ENCODE results near the gene CPNE1.

DNA sequence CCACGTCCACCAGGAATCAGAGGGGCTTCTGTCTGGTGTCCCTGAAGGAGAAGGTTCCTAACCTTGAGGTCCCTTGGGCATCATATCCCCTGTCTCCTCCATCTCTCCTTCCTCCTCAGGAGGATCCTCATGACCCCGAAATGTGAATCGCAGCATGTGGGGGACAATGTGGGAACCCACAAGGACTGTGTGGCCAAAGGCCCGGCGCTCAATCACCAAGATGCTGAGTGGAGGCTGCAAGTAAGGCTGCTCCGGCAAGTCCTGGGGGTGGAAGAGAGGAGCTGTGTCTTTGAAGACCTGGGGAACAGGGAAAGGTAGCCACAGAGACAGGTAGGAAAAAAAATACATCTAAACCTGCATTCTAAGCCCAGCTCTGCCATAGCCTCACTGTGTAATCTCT lies 85.5 kb downstream of the CPNE1 start:
- TF ChIP-seq, protein P1, sequence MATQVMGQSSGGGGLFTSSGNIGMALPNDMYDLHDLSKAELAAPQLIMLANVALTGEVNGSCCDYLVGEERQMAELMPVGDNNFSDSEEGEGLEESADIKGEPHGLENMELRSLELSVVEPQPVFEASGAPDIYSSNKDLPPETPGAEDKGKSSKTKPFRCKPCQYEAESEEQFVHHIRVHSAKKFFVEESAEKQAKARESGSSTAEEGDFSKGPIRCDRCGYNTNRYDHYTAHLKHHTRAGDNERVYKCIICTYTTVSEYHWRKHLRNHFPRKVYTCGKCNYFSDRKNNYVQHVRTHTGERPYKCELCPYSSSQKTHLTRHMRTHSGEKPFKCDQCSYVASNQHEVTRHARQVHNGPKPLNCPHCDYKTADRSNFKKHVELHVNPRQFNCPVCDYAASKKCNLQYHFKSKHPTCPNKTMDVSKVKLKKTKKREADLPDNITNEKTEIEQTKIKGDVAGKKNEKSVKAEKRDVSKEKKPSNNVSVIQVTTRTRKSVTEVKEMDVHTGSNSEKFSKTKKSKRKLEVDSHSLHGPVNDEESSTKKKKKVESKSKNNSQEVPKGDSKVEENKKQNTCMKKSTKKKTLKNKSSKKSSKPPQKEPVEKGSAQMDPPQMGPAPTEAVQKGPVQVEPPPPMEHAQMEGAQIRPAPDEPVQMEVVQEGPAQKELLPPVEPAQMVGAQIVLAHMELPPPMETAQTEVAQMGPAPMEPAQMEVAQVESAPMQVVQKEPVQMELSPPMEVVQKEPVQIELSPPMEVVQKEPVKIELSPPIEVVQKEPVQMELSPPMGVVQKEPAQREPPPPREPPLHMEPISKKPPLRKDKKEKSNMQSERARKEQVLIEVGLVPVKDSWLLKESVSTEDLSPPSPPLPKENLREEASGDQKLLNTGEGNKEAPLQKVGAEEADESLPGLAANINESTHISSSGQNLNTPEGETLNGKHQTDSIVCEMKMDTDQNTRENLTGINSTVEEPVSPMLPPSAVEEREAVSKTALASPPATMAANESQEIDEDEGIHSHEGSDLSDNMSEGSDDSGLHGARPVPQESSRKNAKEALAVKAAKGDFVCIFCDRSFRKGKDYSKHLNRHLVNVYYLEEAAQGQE (IDR thresholded peaks at IDR 0.05; ENCODE audit: insufficient read depth in 1 of 2, low read depth in 2 of 2, low read length in 2 of 2) = no peak
- TF ChIP-seq POLR2AphosphoS5 (IDR thresholded peaks at IDR 0.05; ENCODE audit: low read depth, low read length) = no peak
- no peak for TF ChIP-seq SIN3A (IDR thresholded peaks at IDR 0.05; ENCODE audit: borderline replicate concordance, insufficient read depth, low read length)

Data from PFSK-1 (cell line).